CD14-positive monocyte (primary cell): ENCODE results near the gene UBC. TPM values are rescaled to one million over a fixed set of nuclear protein-coding genes. Genes with fewer than 3 reads are reported as not detected.
A peak's percentile ranks its signal among the peaks of the same experiment; 100 is the strongest.

Experiments used
- DNase-seq, 3 donors: peaks; one replicate each; pipeline ENCODE4 v3.0.0-alpha.2; 2011 to 2022
- H2AFZ ChIP-seq: 2 replicates; pipeline ENCODE4 v1.6.0; 2012; ENCODE audit warnings: mild to moderate bottlenecking, low read depth, low read length, inconsistent platforms; ENCODE audit not compliant: insufficient read depth, poor library complexity, severe bottlenecking
- H3K27ac ChIP-seq, 2 donors: 1 replicate in 1 of 2; 2 replicates in 1 of 2; pipeline ENCODE4 v1.5.1; 2012 to 2013; ENCODE audit warnings: low read length in 2 of 2, control low read depth in 1 of 2, inconsistent platforms in 1 of 2, low read depth in 1 of 2, mild to moderate bottlenecking in 1 of 2
- H3K27me3 ChIP-seq, 2 donors: one replicate each; pipeline versions ENCODE4 v1.6.0 to v1.6.1; 2011 to 2013; ENCODE audit warnings: low read length in 2 of 2; ENCODE audit not compliant: control insufficient read depth in 2 of 2, insufficient read depth in 2 of 2
- H3K36me3 ChIP-seq, 2 donors: replicated peaks in 1 of 2; 1 replicate in 1 of 2; 2 replicates in 1 of 2; pipeline versions ENCODE4 v1.5.1 to v1.6.1; 2012 to 2013; ENCODE audit warnings: low read length in 2 of 2, control low read depth in 1 of 2, inconsistent platforms in 1 of 2, mild to moderate bottlenecking in 1 of 2; ENCODE audit not compliant: insufficient read depth in 2 of 2, control insufficient read depth in 1 of 2
- H3K4me1 ChIP-seq, 2 donors: 1 replicate in 1 of 2; 2 replicates in 1 of 2; pipeline versions ENCODE4 v1.5.1 to v1.6.1; 2012 to 2013; ENCODE audit warnings: low read length in 2 of 2, control low read depth in 1 of 2, inconsistent platforms in 1 of 2, mild to moderate bottlenecking in 1 of 2, moderate library complexity in 1 of 2; ENCODE audit not compliant: insufficient read depth in 2 of 2, control insufficient read depth in 1 of 2
- H3K4me2 ChIP-seq: replicated peaks from 2 replicates; pipeline ENCODE3; 2012; ENCODE audit warnings: low read length, moderate library complexity, mild to moderate bottlenecking; ENCODE audit not compliant: poor library complexity, severe bottlenecking; ENCODE audit errors: extremely low read depth
- H3K4me3 ChIP-seq, 3 experiments: fragments of 200-600 bp in 1 of 3; sonication (generic) in 1 of 3; replicated peaks in 1 of 3; 1 replicate in 2 of 3; 2 replicates in 1 of 3; pipeline ENCODE4 v1.5.1; 2011 to 2013; ENCODE audit warnings: low read length in 3 of 3, mild to moderate bottlenecking in 3 of 3, control low read depth in 2 of 3, low read depth in 2 of 3, inconsistent platforms in 1 of 3, moderate library complexity in 1 of 3
- H3K79me2 ChIP-seq: 2 replicates; pipeline ENCODE4 v1.6.0; 2012; ENCODE audit warnings: mild to moderate bottlenecking, control low read depth, inconsistent platforms, low read length, moderate library complexity; ENCODE audit not compliant: insufficient read depth
- H3K9ac ChIP-seq: 2 replicates; pipeline ENCODE4 v1.6.0; 2017; ENCODE audit warnings: low read length, mild to moderate bottlenecking; ENCODE audit not compliant: insufficient read depth, poor library complexity, severe bottlenecking
- H3K9me3 ChIP-seq, 2 donors: replicated peaks in 1 of 2; 1 replicate in 1 of 2; 2 replicates in 1 of 2; pipeline versions ENCODE4 v1.5.1 to v1.6.1; 2012 to 2013; ENCODE audit warnings: low read length in 2 of 2, control low read depth in 1 of 2; ENCODE audit not compliant: control insufficient read depth in 1 of 2, insufficient read depth in 1 of 2
- H4K20me1 ChIP-seq: 2 replicates; pipeline ENCODE4 v1.6.0; 2012; ENCODE audit warnings: mild to moderate bottlenecking, low read length, control low read depth, moderate library complexity; ENCODE audit not compliant: insufficient read depth
- H3K27ac Mint-ChIP-seq, 7 donors: one replicate each; pipeline ENCODE4 v1.8.0; 2020; ENCODE audit warnings: mild to moderate bottlenecking in 7 of 7, mixed read lengths in 7 of 7, moderate library complexity in 6 of 7, inconsistent platforms in 2 of 7
- H3K27me3 Mint-ChIP-seq, 3 donors: one replicate each; pipeline ENCODE4 v1.8.0; 2021 to 2022; ENCODE audit warnings: low read depth in 3 of 3, mild to moderate bottlenecking in 3 of 3, mixed read lengths in 3 of 3, moderate library complexity in 3 of 3, inconsistent platforms in 1 of 3
- H3K36me3 Mint-ChIP-seq, 2 donors: one replicate each; pipeline ENCODE4 v1.8.0; 2020; ENCODE audit warnings: mixed read lengths in 2 of 2, inconsistent platforms in 1 of 2, mild to moderate bottlenecking in 1 of 2
- H3K4me1 Mint-ChIP-seq: one replicate; pipeline ENCODE4 v1.8.0; 2020; ENCODE audit warnings: mild to moderate bottlenecking, mixed read lengths
- H3K4me3 Mint-ChIP-seq, 2 donors: one replicate each; pipeline ENCODE4 v1.8.0; 2020; ENCODE audit warnings: mild to moderate bottlenecking in 2 of 2, mixed read lengths in 2 of 2, moderate library complexity in 1 of 2
- H3K9me3 Mint-ChIP-seq, 7 donors: one replicate each; pipeline ENCODE4 v1.8.0; 2020 to 2022; ENCODE audit warnings: mixed read lengths in 7 of 7, mild to moderate bottlenecking in 6 of 7, moderate library complexity in 6 of 7, inconsistent platforms in 2 of 7
- WGBS: methylation state at CpG from one replicate; pipeline ENCODE4 v1.1.5; 2013; ENCODE audit warnings: missing lambda C conversion rate; ENCODE audit not compliant: insufficient coverage; 5-methylcytosine and 5-hydroxymethylcytosine counted together
- intact Hi-C, 2 donors: fragments of 100-400 bp; cut with micrococcal nuclease; formaldehyde crosslinking; loops; one replicate each; pipeline versions ENCODE4 v1.15.0 to v1.15.1; 2023
- polyA plus RNA-seq, 3 donors: library from polyadenylated mRNA; depleted of rRNA in 1 of 3; unstranded in 2 of 3; stranded (reverse) in 1 of 3; fragments of 300-500 nt in 2 of 3; fragments of >200 nt in 1 of 3; fragmentation: Illumina TruSeq in 2 of 3; gene quantifications; 1 replicate in 2 of 3; 2 replicates in 1 of 3; pipeline ENCODE4 v1.2.3, GENCODE V29; 2012 to 2021
- TF ChIP-seq, protein P1 (sequence below): fragments of 200-600 bp; IDR thresholded peaks from one replicate; pipeline ENCODE4 v1.8.0; 2022; ENCODE audit warnings: antibody characterized with exemption, mild to moderate bottlenecking

UBC gene
- polyA plus RNA-seq, 3 donors = 969 to 11,097 (median 1,385) TPM

GRCh38 chr12:124868252-124869058, 46.0 kb downstream of the UBC start:
- Mint-ChIP-seq H3K4me1 (peaks cover 44% of the 10 kb centered on the region), H3K9me3 (peaks cover 0 to 2% (median 0%) of the 10 kb centered on the region in 7 donors), H3K36me3 (no peaks in the 10 kb centered on the region), H3K27me3 (peaks cover 0 to 5% (median 0%) of the 10 kb centered on the region in 3 donors), H3K4me3 (peak overlapping the region; percentile 80 to 92), H3K27ac (peak overlapping the region; percentile 87 to 98 (median 96))
- intact Hi-C loops = loop anchor here in 1 of 2 donors (5.0 kb wide), 1 partner anchor 96 kb away; no protein-coding TSS in a partner anchor
- Histone ChIP-seq H3K4me3 (peak overlapping the region; percentile 6 to 74 (median 31)), H3K9ac (peak overlapping the region; percentile 72), H3K36me3 (no peaks in the 10 kb centered on the region), H3K9me3 (no peaks in the 10 kb centered on the region), H3K27me3 (no peaks in the 10 kb centered on the region), H3K27ac (peak overlapping the region; percentile 93 to 94), H3K4me1 (peaks cover 43 to 45% of the 10 kb centered on the region in 2 donors), H4K20me1 (no peaks in the 10 kb centered on the region), H2AFZ (peak overlapping the region; percentile 91), H3K4me2 (peak overlapping the region; percentile 73), H3K79me2 (peaks cover 2% of the 10 kb centered on the region)
- no peak for DNase-seq
- WGBS = 26% methylated on average over 6 of the region's 11 CpGs
- TF ChIP-seq, protein P1, sequence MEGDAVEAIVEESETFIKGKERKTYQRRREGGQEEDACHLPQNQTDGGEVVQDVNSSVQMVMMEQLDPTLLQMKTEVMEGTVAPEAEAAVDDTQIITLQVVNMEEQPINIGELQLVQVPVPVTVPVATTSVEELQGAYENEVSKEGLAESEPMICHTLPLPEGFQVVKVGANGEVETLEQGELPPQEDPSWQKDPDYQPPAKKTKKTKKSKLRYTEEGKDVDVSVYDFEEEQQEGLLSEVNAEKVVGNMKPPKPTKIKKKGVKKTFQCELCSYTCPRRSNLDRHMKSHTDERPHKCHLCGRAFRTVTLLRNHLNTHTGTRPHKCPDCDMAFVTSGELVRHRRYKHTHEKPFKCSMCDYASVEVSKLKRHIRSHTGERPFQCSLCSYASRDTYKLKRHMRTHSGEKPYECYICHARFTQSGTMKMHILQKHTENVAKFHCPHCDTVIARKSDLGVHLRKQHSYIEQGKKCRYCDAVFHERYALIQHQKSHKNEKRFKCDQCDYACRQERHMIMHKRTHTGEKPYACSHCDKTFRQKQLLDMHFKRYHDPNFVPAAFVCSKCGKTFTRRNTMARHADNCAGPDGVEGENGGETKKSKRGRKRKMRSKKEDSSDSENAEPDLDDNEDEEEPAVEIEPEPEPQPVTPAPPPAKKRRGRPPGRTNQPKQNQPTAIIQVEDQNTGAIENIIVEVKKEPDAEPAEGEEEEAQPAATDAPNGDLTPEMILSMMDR = no peak

DNA sequence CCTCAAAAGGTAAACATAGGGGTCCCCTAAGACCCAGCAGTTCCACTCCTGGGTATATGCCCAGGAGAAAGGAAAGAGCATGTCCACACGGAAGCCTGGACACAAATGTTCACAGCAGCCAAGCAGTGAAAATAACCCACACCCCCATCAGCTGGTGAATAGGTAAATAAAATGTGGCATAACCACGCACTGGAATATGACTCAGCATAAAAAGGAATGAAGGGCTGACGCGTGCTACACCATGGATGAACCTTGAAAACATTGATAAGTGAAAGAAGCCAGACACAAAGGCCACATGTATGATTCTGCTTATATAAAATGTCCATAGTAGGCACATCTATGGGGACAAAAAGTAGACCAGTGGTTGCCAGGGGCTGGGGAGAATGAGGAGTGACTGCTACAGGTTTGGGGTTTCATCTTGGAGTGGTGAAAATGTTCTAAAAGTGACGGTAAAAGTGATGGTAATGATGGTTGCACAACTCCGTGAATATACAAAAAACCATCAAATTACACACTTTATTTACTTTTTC, 47.0 kb downstream of the UBC start:
- Mint-ChIP-seq H3K9me3 (peaks cover 0 to 2% (median 0%) of the 10 kb centered on the region in 7 donors), H3K4me3 (peak overlapping the region in 1 of 2 donors; percentile 35), H3K27me3 (peaks cover 0 to 6% (median 5%) of the 10 kb centered on the region in 3 donors), H3K36me3 (no peaks in the 10 kb centered on the region), H3K4me1 (peaks cover 50% of the 10 kb centered on the region), H3K27ac (peak overlapping the region in 3 of 7 donors; percentile 43 to 76 (median 73))
- DNase-seq = peak in 2 of 3 donors; percentile 16 to 32
- Histone ChIP-seq H3K9me3 (no peaks in the 10 kb centered on the region), H3K4me3 (no peak overlapping the region), H3K79me2 (peaks cover 8% of the 10 kb centered on the region), H2AFZ (no peak overlapping the region), H4K20me1 (no peaks in the 10 kb centered on the region), H3K27me3 (no peaks in the 10 kb centered on the region), H3K4me2 (no peak overlapping the region), H3K36me3 (no peaks in the 10 kb centered on the region), H3K9ac (no peak overlapping the region), H3K27ac (no peak overlapping the region), H3K4me1 (peaks cover 52% of the 10 kb centered on the region in 2 donors)
- intact Hi-C loops = loop anchor here in 1 of 2 donors (5.0 kb wide), 1 partner anchor 95 kb away; no protein-coding TSS in a partner anchor
- 0% methylated on average over 2 of the region's 6 CpGs for whole genome bisulfite sequencing
- TF ChIP-seq, protein P1 = no peak
